ENCODE measurements around the gene VGLL4. TPM values are rescaled to one million over a fixed set of nuclear protein-coding genes. Genes with fewer than 3 reads are reported as not detected.

Gene VGLL4
- total RNA-seq, 1 donor from 2014 or later, result 94.2 TPM

DNA sequence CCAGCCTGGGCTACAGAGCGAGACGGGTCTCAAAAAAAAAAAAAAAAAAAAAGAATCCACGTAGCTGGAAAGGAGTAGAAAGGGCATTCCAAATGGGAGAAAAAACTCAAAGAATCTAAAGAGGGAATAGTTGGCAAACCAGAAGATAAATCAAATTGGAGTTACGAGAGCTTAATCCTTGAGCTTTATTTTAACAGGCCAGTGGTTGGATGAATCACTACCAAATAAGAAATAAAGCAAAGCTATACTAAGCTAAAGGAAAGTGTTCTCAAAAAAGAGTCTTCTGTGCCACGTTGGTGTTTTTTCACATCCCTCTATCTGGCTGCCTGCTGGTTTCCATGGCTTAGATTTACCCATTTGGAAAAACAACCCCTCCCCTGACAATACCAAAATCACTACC lies 14.0 kb downstream of the VGLL4 start:
- no peak for DNase-seq (ENCODE audit: low spot score)

DNA sequence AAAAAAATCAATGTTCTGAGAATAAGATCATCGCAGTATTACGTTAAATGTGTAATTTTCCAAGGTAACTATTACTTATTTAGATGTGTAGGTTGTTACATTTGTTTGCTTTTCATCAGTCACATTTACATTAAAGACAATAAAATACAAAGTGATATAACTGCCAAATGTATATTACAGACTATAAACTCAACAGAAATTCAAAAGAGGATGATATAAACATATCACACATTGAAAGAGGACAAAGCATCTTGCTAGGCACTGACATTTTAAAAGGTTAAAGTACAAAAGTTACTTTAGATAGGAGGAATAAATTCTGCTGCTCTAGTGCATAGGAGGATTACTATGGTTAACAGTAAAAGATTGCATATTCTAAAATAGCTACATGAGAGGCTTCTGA lies 16.1 kb downstream of the VGLL4 start:
- no peak for DNase-seq (ENCODE audit: low spot score)

DNA sequence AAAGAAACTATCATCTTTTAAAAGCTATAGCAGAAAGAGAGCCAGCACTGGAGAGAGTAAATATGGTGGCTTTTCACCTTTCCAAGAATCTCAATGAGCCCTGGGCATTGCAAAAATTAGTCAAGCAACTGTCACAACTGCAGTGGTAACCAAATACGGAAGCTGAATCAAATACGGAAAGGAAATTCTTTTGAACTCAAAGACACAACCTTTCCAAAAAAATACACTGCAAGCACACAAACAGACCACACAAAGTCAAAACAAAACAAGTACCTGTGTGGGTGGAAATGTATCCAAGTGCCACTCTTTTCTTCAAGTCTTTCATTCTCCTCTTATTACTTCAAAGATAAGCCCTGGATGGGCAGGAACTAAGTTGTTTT lies 17.6 kb downstream of the VGLL4 start:
- no peak for DNase-seq (ENCODE audit: low spot score)

DNA sequence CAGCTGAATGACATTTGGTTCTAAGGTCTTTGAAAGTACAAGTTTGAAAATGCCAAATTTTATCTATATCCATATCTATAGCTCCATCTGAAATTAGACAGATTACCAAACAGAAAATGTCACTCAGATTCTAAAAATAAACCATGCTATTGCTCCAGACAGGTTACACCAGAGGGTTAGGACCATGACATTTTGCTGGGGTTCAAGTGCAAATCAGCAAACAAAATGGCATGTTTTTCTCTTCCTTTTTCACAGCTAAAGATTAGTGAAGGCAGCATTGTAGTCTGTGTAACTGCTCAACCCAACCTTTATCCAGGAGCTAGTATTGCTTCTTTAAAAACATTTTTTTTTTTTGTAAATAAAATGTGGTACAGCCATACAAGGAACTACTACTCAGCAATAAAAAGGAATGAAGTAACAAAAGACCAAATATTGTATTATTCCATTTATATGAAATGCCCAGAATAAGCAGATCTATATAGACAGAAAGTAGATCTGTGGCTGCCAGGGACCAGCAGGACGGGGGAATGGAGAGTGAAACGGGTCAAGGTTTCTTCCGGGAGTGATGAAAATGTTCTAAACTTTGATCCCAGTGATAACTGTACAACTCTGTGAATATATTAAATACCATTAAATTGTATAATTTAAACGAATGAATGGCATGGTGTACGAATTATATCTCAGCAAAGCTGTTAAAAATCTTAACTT lies 18.2 kb downstream of the VGLL4 start:
- no peak for DNase-seq (ENCODE audit: low spot score)

DNA sequence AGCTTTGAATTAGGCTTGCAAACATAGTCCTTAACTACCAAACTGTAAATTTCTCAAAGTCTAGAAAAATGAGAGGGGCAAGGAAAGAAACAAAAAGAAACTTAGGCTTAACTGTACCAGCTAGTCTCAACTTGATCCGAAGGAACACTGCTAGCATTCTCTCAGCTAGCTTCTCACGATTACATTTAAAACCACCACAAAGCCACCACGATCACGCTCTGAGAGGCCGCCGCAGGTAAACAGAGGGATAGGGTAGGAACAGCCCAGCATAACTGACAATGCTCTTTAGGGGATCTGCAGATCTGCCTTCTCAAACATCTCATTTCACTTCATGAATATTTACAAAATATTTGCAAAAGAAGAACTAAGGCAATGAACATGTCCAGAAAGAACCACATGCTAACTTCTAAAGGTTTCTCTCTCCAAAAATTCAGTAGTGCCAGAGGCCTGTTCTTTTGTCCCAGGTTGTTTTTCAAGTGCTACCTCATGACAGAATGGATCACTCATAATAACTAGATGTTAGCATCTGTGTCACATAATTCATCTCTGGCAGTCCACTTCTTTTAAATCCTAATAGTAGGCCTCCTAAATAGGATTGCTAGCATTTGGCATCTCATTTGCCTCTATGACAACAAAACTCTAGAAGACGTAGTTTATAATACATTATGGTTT lies 18.9 kb downstream of the VGLL4 start:
- no peak for DNase-seq (ENCODE audit: low spot score)

DNA sequence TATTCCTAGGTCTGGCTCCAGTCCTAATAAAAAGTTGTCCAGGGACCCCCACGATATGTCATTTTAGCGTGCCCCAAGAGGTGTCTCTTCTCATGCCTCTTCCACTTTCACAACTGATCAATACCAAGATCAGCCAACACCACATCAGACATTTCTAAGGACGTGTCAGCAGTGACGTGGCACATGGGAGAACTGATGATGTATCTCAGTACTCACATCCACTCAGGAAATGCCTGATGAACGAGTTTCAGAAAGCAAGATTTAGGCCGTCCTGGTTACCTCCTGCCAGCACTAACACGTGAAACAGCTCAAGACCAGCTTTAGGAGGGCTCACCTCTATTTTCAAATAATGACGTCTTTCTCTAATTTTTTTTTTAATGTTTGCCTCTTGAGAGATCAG lies 19.6 kb downstream of the VGLL4 start:
- no peak for DNase-seq (ENCODE audit: low spot score)

DNA sequence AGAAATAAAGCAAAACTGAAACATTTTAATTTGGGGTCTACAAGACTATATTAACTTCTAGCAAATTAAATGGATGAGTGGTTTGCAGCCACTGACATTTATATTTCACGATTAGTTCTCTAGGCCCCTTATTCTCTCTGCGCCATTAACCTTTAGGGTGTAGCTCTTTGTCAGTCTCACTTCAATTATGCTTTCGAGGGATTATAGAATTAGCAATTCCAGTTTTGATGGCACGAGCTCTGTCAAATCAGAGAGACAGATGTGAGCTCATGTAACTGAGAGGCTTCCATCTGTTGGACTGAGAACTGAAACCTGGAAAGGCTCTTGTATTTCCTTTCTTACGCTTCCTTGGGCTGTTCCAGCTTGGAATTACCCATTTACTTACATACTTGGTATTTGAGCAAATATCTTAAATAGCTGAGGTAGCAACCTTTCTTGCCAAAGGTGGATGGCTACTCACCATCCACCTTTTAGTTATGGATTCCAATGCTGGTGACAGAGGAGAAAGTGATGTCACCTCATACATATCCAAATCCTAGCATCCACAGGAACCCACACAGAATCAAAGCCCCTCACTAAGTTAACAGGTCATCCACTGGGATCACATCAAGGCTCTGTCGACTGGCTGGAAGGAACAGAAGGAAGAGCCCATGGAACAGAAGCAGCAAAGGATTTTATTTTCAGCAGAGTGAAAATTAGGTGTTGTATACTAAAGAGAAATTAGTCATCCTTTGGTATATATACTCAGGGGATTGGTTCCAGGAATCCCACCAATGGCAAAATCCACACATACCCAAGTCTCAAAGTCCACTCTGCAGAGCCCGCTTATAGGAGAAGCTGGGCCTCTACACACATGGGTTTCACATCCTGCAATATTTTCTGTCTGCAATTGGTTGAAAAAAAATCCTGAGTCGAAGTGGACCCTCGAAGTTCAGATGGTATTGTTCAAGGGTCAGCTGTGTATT lies 20.8 kb downstream of the VGLL4 start:
- no peak for DNase-seq (ENCODE audit: low spot score)

DNA sequence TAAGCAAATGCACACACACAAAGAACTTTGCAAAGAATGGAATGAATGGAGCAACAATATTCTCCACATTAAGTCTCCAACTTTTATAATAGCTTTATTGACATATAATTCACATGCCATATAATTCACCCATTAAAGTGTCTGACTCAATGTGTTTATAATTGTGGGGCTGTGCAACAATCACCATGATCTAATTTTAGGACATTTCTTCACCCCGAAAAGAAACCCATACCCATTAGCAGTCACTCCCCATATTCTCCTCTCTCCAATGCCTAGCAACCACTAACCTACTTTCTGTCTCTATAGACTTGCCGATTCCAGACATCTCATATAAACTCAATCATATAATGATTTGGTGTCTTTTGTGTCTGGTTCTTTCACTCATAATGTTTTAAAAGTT lies 22.6 kb downstream of the VGLL4 start:
- no peak for DNase-seq (ENCODE audit: low spot score)

DNA sequence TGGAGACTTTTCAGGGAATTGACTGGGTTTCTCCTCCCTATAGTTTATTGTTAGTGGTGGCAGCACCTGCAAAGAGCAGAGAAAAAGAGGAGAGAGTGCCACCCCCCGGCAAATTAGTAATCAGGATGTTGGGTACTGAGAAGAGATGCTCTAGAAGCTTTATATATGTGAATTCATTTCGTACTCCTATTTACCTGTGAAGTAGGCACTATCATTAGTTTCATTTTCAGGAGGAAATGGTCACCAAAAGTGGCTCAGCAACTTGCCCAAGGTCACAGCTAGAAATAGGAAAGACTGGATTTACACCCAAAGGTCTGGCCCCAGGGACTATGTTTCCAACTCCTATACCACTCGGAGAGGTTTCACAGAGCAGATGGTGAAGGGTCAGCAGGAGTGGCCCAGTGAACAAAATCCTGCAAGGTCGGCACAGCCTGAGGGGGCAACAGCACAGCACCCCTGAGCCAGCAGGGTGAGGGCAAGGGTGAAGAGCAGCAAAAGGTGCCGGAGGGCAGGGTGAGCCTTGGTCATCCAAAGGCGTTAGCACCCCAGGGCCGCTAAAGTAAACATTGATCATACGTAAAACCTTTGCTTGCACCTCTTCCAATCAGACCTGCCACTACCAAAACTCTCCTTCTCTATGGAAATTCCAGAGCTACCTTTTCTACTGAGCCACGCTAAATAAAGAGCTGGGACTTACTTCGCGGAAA lies 23.6 kb downstream of the VGLL4 start:
- no peak for DNase-seq (ENCODE audit: low spot score)

DNA sequence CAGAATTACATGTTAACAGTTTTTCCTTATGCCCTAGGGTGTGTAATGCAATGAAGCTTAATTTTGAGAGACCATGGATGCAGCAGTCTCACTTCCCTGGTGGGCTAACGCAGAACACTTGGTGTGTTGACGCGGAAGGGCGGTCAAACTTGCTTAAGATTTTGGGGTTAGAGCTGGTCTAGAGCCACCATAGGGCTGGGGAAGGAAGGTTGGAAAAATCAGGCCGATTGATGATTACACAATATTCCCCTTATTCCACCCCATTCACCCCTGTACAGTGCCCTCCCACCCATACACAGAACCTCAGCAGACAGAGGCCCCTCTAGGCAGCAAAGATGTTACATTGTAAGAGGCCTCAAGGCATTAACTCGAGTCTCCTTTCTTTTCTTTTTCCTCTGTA lies 24.3 kb downstream of the VGLL4 start:
- DNase-seq (ENCODE audit: low spot score), result no peak

DNA sequence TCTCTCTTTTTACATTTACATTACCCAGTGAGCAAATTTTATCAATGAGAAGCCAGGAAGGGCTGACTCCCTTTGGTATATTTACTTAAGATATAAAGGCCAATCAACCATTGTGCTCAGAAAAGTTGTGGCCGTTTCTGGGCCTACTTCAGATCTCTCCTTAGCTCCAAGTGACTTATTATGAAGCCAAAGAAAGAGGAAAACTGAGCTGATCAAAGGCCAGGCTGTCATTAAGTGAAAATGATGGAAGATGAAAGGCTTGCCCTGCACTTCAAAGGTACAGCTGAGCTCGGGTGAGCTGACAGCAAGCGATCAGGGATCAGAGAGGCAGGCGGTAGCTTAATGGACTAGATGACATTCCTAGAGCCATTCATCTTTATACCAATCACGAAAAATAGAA lies 24.8 kb downstream of the VGLL4 start:
- DNase-seq (ENCODE audit: low spot score), result no peak

DNA sequence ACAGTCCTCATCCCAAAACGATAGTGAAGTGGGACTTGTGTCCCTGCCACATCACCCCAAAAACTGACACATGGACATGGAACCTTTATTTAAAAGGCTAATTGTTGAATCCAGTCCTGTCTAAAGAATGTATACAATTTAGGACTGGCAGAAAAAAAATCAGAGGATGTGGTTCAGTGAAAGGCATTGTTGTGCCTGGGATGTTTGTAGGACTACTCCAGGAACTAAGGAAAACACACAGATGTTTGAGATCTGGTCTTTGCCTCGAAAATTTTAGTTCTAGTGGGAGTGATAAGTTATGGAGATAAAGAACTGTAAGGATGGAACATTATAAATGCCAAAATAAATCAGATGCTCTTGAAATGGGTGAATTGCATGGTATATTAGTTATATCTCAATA lies 27.2 kb downstream of the VGLL4 start:
- DNase-seq (ENCODE audit: low spot score), result no peak

DNA sequence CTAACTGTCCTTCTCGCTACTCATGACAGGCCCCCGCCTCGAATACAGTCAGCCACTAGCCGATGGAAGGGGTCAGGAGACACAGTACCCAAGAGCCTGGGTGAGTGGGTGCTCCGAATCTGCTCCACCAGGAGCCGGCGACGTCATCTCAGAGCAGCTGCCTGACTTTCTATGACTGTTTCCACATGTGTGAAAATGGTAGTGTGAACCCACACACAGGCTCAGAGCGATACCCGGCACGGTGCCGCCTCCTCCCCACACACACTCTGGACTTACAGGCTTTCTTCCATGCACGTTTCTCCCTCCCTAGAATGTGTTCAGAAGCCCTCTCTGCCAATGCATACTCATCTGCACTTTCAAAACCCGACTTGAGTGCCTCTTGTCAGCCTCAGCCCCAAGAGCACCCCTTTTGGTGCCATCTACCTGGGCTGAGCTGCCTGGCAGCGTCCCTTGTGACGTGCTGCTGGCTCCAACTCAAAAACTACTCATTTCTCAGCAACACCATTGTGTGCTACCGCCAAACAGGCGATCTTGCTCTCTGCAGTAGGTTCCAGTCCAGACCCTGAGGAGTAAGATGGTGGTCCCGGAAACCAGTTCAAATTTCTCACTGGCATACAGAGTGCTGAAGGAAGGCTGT lies 29.7 kb downstream of the VGLL4 start:
- DNase-seq (ENCODE audit: low spot score), result no peak

DNA sequence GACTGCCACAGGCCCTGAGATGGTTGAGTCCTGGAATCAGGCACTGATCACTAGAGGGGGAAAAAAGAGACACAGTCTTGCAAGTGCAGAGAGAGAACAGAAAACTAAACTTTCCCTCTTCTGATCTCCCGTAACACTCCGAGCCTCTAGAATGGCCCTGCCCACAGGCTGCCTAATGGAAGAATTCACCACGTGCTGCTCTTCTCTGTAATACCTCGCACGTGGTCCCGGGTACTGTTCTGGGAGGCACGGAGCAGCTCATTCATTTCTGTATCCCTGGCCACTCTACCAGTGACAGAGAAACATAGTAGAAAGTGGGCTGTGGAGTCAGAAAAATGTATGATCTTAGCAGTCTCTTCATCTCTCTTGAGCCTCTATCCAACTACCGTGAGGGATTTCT lies 30.4 kb downstream of the VGLL4 start:
- no peak for DNase-seq (ENCODE audit: low spot score)

DNA sequence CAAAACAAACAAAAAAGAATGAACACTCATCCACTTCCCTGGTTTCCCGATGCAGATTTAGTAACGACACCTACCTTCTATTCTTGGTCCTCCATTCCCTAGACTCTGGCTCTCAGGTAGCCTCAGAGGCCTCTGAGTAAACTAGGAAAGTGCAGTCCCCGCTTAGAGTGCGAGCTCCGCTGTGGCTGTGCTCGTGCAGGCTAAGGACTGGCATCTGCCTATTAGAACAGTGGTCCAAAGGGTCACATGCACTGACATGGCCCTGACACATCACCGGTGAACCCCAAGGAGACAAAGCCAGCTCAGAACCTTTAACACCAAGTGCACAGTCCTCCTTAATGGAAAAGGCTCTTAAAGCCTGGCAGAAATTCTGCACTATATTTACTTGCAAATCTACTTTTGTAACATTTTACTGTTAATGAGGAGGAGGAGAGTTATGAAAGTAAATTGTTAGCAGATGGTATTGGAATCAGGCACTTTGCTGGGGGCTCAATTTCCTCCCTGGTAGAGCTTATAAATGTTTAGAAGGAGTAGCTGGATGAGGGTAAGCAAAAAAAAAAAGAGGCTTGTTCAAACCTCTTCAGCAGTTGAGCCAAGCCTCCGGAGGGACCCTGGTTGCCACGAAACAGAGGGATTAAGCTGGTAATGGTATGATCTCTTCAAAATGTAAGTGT lies 31.1 kb downstream of the VGLL4 start:
- DNase-seq (ENCODE audit: low spot score), result no peak

DNA sequence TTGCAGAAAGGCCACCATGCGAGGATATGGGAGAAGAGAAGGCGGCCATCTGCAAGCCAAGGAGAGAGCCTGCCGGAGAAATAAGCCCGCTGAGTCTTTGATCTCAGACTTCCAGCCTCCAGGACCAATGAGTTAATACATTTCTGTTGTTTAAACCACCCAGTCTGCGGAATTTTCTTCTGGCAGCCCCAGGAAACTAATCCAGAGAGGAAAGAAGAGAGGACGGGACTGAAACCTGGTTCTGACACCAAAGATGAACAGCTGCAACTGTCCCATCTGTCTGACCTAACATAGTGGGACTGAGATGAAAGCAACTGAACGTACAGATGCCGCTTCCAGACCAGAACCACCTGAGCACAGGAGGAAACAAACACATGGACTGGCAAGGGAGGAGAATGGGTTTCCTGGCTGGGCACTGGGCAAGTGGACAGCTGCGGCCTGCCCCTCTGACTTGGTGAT lies 32.3 kb downstream of the VGLL4 start:
- DNase-seq (ENCODE audit: low spot score), result no peak

DNA sequence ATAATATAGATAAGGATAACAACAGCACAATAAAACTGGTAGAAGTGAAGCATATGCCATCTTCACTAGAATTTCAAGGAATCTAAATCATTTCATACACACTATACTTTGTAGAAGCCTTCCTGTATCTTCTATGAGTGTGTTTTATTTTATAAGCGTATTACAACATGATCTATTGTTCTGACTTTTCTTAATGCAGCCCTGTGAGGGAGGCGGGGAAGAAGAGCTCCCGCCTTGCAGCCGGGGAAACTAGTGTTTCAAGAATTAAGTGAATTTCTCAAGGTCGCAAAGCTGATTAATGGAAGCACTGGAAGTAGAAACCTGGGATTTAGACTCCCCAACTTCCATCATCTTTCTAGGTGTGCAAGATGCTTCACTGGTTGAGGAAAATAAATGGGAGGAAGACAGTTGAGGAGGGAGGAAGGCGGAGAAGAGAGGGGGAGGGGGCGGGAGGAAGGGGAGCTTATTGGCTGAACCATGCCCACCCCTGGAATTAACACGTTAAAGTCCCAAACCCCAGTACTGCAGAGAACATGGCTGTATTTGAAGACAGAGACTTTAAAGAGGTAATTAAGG lies 32.9 kb downstream of the VGLL4 start:
- no peak for DNase-seq (ENCODE audit: low spot score)

DNA sequence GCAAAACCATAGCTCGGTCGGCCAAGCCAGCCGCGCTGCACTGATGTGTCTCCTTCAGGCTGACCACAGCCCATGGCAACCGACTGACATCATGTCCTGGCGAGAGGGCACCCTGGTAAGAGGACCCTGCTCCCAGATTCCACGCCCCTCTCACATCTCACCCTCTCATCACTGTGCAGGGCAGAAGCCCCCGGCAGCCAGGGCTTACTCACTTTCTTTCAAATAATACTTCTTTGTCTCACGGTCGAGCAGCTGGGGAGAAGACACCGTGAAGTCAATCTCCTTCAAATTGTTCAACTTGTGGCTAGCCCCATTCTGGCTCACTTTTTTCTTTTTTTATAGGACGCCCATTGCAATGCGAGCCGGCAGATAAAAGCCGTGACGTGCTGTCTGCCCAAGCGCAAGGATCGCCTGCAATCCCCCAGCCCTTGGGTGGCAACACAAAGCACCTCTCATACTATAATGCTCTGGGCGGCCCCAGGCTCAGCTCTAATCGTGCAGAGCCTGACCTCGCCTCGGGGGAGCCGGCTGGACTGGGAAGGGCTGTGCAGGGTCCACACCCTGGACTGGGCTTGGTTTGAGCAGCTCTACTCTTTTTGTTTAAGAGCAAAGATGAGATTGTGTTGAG lies 33.6 kb downstream of the VGLL4 start:
- no peak for DNase-seq (ENCODE audit: low spot score)

DNA sequence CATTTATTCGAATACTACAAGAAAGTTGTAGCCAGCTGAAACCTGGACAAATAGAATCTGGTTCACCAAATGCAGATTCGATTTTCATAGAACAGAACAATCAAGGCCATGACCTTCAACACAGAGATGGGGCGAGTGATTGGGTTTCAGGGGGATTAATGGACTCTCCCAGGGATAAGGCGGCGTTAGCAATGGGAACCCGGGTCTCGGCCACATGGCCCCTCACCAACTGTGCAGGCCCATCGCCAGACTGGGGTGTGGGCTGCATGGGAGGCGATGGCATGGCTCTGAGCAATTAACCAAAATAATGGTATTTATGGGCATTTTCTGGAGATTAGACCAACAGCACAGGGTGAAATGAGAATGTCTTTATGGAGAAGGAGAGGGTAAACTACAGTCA lies 34.2 kb downstream of the VGLL4 start:
- DNase-seq (ENCODE audit: low spot score), result no peak

DNA sequence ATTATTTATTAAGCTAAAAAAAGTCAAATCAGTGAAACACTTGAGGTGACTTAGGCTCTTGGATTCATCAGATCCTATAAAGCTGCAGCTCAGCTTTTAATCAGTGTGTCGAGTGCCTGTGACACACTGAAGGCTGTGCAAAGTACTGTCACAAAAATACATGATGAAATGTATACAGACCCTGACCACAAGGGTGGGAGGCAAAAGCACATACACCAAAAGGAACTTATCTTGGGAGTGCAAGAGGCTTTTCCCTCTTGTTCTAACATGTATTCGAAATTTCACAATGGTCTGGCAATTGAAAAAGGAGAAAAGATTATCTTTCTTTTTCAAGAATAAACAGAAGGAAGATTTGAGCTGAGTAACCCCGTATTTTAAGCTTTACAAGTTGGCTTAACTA lies 35.9 kb downstream of the VGLL4 start:
- no peak for DNase-seq (ENCODE audit: low spot score)

Measured in mucosa of gallbladder (tissue), 1 donor.